ENCODE results near the gene DCTN4. TPM values are rescaled to one million over a fixed set of nuclear protein-coding genes. Genes with fewer than 3 reads are reported as not detected.
"Not testable (repeated sequence)": the region's sequence is repeated elsewhere in the genome, so short reads cannot be mapped to it uniquely, and the experiment has no call there.

Gene DCTN4
- total RNA-seq, 4 donors from 2014 or later: 48.5 to 59.7 (median 49.3) TPM

DNA sequence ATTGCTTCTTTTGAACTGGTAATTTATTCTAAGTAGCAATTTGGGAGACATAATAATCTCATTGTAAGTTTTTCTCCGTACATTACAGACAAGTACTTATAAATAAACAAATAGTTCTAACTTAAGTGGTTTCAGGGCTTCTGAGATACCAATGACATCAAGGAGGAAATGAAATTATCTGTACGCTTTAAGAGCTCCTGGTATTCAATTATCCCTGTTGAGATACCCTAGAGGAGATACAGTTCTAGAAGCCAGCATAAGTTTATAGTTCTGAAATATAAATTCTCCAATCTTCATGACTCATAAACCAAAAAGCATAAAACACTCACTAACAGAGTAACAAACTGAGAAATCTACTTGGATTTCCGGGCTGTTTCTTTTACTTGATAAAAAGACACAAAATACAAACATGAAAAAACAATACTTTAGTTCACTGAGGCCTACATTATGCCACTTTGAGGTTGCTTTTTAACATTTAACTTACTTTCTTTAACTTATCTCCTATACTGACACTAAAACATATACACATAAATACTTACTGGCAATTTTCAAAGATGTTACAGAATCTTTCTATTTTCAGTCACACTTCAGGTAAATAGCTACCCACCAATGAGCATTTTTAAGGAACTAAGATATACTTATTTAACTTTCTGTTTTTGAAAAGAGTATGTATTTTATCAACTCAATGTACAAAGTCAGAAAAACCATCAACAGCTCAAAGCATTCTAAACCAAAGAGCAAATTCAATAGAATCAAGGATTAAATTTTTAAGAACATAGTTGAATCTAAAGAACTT is 7.5 kb downstream of the DCTN4 start:
- H3K36me3 ChIP-seq: peaks cover 25 to 65% (median 48%) of the 10 kb centered on the region in 4 donors
- H3K27ac ChIP-seq (replicated peaks in 1 of 4): peak overlapping the region in 1 of 4 donors; percentile 6
- no peak for DNase-seq (ENCODE audit: extremely low spot score)
- intact Hi-C loops (cut with DNase I): no loop called here
- H3K9me3 ChIP-seq: no peaks in the 10 kb centered on the region
- H3K27me3 ChIP-seq: no peaks in the 10 kb centered on the region
- peaks cover 12 to 46% (median 29%) of the 10 kb centered on the region in 4 donors for H3K4me1 ChIP-seq
- H3K4me3 ChIP-seq: no peak overlapping the region
- 59% methylated on average over 3 of the region's 3 CpGs for whole genome bisulfite sequencing
- TF ChIP-seq POLR2A (IDR thresholded peaks at IDR 0.05; ENCODE audit: low read depth) (no peak), POLR2AphosphoS5 (IDR thresholded peaks at IDR 0.05) (no peak), EP300 (IDR thresholded peaks at IDR 0.05) (no peak)
- TF ChIP-seq, protein P1, sequence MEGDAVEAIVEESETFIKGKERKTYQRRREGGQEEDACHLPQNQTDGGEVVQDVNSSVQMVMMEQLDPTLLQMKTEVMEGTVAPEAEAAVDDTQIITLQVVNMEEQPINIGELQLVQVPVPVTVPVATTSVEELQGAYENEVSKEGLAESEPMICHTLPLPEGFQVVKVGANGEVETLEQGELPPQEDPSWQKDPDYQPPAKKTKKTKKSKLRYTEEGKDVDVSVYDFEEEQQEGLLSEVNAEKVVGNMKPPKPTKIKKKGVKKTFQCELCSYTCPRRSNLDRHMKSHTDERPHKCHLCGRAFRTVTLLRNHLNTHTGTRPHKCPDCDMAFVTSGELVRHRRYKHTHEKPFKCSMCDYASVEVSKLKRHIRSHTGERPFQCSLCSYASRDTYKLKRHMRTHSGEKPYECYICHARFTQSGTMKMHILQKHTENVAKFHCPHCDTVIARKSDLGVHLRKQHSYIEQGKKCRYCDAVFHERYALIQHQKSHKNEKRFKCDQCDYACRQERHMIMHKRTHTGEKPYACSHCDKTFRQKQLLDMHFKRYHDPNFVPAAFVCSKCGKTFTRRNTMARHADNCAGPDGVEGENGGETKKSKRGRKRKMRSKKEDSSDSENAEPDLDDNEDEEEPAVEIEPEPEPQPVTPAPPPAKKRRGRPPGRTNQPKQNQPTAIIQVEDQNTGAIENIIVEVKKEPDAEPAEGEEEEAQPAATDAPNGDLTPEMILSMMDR (IDR thresholded peaks at IDR 0.05): no peak

DNA sequence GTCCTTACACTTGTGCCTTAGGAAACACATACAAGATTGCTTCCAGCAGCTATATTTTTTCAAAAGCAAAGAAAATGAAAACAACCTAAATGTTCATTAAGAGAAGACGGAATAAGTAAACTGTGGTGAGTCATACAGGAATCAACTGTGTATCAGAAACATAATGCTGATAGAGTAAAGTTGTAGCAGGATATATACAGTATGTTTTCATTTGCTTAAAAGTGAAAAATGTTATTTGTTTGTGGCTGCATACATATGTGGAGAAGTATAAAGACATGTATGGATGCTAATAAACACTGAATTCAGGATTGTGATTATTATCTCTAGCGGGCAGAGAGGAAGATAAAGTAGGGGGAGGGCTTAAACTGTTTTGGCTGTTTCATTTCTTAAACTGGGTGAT is 8.3 kb downstream of the DCTN4 start:
- no peaks in the 10 kb centered on the region for H3K9me3 ChIP-seq
- no peak overlapping the region for H3K27ac ChIP-seq (replicated peaks in 1 of 4)
- no peak for DNase-seq (ENCODE audit: extremely low spot score)
- 71% methylated on average over 2 of the region's 2 CpGs for WGBS
- H3K4me1 ChIP-seq: peaks cover 11 to 44% (median 28%) of the 10 kb centered on the region in 4 donors
- H3K4me3 ChIP-seq: no peak overlapping the region
- no peaks in the 10 kb centered on the region for H3K27me3 ChIP-seq
- TF ChIP-seq, protein P1 (IDR thresholded peaks at IDR 0.05): no peak
- TF ChIP-seq EP300 (IDR thresholded peaks at IDR 0.05) (no peak), POLR2A (IDR thresholded peaks at IDR 0.05; ENCODE audit: low read depth) (no peak), POLR2AphosphoS5 (IDR thresholded peaks at IDR 0.05) (no peak)
- intact Hi-C loops (cut with DNase I): no loop called here
- H3K36me3 ChIP-seq: peaks cover 21 to 56% (median 40%) of the 10 kb centered on the region in 4 donors

DNA sequence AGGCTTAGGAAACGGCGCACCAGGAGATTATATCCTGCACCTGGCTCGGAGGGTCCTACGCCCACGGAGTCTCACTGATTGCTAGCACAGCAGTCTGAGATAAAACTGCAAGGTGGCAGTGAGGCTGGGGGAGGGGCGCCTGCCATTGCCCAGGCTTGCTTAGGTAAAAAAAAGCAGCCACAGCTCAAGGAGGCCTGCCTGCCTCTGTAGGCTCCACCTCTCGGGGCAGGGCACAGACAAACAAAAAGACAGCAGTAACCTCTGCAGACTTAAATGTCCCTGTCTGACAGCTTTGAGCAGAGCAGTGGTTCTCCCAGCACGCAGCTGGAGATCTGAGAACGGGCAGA is 15.7 kb downstream of the DCTN4 start:
- H3K9me3 ChIP-seq; DNase-seq (ENCODE audit: extremely low spot score); intact Hi-C loops (cut with DNase I); H3K4me1 ChIP-seq; H3K27me3 ChIP-seq; H3K4me3 ChIP-seq; H3K27ac ChIP-seq (replicated peaks in 1 of 4): not testable (repeated sequence)
- 98% methylated on average over 5 of the region's 9 CpGs for WGBS
- H3K36me3 ChIP-seq: peaks cover 5 to 35% (median 17%) of the 10 kb centered on the region in 4 donors

DNA sequence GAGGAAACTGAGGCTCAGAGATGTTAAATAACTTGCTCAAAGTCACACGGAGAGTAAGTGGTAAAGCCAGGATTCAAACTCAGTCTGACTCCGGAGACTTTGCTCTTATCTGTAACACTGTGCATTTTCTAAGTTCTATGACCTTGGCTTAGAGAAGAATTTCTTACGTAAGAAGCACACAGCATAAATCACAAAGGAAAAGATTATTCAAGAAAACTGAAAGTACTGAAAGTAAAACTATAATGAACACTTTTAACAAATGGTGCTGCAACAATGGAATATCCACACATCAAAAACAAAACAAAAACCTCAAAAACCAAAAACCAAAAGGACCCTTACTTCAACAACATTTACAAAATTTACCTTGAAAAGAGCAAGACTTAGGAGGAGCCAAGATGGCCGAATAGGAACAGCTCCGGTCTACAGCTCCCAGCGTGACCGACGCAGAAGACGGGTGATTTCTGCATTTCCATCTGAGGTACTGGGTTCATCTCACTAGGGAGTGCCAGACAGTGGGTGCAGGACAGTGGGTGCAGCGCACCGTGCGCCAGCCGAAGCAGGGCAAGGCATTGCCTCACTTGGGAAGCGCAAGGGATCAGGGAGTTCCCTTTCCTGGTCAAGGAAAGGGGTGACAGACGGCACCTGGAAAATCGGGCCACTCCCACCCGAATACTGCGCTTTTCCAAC is 16.2 kb downstream of the DCTN4 start:
- DNase-seq (ENCODE audit: extremely low spot score): not testable (repeated sequence)

DNA sequence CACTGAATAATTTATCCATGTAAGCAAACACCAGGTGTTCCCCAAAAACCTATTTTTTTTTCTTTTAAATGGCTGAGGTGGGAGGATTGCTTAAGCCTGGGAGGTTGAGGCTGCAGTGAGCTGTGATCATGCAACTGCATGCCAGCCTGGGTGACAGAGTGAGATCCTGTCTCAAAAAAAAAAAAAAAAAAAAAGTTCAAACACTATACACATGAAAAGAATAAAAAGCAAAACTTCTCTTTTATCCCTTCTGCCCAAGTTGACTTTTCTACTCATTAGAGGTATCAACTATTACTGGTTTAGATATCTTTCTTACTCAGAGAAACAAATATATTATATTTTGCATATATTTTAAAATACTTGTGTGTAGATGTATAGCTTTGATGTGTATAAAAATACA is 17.8 kb downstream of the DCTN4 start:
- Histone ChIP-seq H3K9me3 (no peaks in the 10 kb centered on the region), H3K27ac (replicated peaks in 1 of 4) (no peak overlapping the region), H3K4me3 (no peak overlapping the region), H3K27me3 (no peaks in the 10 kb centered on the region), H3K36me3 (peaks cover 5 to 35% (median 23%) of the 10 kb centered on the region in 4 donors), H3K4me1 (peaks cover 0 to 3% (median 0%) of the 10 kb centered on the region in 4 donors)
- intact Hi-C loops (cut with DNase I): no loop called here
- TF ChIP-seq POLR2A (IDR thresholded peaks at IDR 0.05; ENCODE audit: low read depth): no peak
- TF ChIP-seq EP300 (IDR thresholded peaks at IDR 0.05): no peak
- TF ChIP-seq, protein P1 (IDR thresholded peaks at IDR 0.05): no peak
- TF ChIP-seq POLR2AphosphoS5 (IDR thresholded peaks at IDR 0.05): no peak
- no peak for DNase-seq (ENCODE audit: extremely low spot score)

More for the DNA sequence above, 16.2 kb downstream of the DCTN4 start:
- H3K9me3 ChIP-seq; H3K4me3 ChIP-seq; H3K27me3 ChIP-seq; H3K4me1 ChIP-seq; H3K27ac ChIP-seq (replicated peaks in 1 of 4); intact Hi-C loops (cut with DNase I): not testable (repeated sequence)
- peaks cover 5 to 35% (median 17%) of the 10 kb centered on the region in 4 donors for H3K36me3 ChIP-seq
- WGBS: 97% methylated on average over 18 of the region's 18 CpGs
